Measurements from ENCODE around the gene GCAT.

DNA sequence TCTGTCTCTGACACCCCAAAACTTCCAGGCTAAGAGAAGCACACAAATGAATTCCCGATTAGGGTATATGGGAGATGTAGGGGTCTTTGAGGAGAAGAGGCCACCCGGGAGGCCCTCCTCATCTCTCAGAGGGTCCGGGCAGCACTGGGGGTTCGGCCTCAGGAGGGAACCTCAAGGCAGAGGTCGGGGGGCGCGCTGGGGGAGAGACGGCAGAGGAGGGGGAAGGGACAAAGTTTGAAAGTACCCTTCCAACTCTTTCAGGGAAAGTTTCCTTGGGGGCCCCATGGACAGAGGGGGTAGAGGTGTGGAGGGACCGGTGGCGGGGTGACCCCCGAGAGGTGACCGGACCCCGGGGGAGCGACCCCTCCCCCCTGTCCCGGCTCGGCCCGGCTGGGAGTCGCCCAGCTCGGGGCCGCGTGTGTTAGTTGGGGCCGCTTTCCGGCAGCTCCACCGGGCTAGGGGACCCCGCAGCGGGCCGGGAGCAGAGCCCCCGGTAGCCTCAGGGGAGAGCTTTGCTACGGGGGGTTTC, 3.3 kb upstream of the GCAT start:
- TF ChIP-seq, protein P1, sequence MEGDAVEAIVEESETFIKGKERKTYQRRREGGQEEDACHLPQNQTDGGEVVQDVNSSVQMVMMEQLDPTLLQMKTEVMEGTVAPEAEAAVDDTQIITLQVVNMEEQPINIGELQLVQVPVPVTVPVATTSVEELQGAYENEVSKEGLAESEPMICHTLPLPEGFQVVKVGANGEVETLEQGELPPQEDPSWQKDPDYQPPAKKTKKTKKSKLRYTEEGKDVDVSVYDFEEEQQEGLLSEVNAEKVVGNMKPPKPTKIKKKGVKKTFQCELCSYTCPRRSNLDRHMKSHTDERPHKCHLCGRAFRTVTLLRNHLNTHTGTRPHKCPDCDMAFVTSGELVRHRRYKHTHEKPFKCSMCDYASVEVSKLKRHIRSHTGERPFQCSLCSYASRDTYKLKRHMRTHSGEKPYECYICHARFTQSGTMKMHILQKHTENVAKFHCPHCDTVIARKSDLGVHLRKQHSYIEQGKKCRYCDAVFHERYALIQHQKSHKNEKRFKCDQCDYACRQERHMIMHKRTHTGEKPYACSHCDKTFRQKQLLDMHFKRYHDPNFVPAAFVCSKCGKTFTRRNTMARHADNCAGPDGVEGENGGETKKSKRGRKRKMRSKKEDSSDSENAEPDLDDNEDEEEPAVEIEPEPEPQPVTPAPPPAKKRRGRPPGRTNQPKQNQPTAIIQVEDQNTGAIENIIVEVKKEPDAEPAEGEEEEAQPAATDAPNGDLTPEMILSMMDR (IDR thresholded peaks at IDR 0.05; ENCODE audit: poor library complexity): no peak
- TF ChIP-seq EZH2phosphoT487 (IDR thresholded peaks at IDR 0.05; ENCODE audit: low read depth, severe bottlenecking, unreplicated experiment): no peak
